ENCODE results near the gene DPPA2. TPM values are rescaled to one million over a fixed set of nuclear protein-coding genes. Genes with fewer than 3 reads are reported as not detected.
"Not testable (repeated sequence)": the region's sequence is repeated elsewhere in the genome, so short reads cannot be mapped to it uniquely, and the experiment has no call there.

Gene DPPA2
- total RNA-seq, result not detected

DNA sequence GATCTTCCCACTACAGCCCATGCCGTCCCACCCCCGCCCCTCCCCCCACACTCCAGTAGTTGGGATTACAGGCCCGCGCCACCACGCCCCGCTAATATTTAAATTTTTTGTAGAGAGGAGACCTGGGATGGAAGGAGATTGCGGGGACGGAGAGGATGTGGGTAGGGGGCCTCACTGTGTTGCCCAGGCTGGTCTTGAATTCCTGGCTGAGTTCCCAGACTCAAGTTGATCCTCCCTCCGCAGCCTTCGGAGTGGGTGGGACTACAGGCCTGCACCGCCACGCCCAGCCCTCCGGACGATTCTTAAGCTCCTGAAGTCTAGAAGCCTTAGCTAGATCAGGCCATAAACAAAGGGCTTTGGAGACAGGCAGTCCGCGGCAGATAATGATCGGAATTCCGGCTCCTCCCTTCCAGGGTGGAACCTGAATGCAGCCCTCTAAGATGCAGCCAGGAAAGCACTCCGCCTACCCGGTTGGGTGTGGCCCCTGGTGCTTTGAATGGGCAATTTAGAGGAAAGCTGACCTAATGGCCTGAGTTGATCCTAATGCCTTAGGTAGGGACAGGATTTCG, at the start of gene DPPA2:
DPPA2 (minus strand) TSS at position 356 of the 569 bp plus-strand sequence. CDS start 1,975 bp downstream, outside the sequence.
- Mint-ChIP-seq H3K27ac (no peak within 1 kb of the TSS), H3K4me3 (no peak within 1 kb of the TSS), H3K9me3 (no peaks in the 10 kb centered on the region), H3K27me3 (no peaks in the 10 kb centered on the region), H3K4me1 (no peaks in the 10 kb centered on the region), H3K36me3 (ENCODE audit: low read depth) (no peaks in the 10 kb centered on the region)
- DNase-seq, result no peak
- ChIA-PET POLR2A (no interaction called here), CTCF (no interaction called here)

DNA sequence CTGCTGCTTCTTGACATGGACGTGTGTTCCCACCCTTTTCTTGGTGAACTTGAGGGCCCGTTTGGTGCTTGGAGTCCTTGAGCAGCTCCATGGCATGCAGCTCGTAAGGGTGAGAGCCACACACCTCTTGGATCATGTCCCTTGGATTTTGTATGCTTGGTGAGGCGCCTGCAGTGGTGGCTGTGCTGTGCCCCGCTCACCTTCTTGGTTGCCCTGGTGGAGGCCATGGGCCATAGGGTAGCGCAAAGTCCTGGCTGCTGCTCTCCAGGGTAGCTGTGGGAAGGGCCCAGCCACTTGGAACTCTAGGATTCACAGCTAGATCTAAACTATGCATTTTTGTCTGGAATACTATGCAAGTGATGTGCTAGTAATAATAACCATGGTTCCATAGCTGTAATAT, 47.8 kb upstream of the DPPA2 start:
- Mint-ChIP-seq H3K27me3 (no peaks in the 10 kb centered on the region), H3K4me1 (no peaks in the 10 kb centered on the region), H3K9me3 (no peaks in the 10 kb centered on the region), H3K4me3 (no peak overlapping the region), H3K27ac (no peak overlapping the region), H3K36me3 (ENCODE audit: low read depth) (no peaks in the 10 kb centered on the region)
- DNase-seq, result no peak
- ChIA-PET POLR2A (no interaction called here), CTCF (no interaction called here)

DNA sequence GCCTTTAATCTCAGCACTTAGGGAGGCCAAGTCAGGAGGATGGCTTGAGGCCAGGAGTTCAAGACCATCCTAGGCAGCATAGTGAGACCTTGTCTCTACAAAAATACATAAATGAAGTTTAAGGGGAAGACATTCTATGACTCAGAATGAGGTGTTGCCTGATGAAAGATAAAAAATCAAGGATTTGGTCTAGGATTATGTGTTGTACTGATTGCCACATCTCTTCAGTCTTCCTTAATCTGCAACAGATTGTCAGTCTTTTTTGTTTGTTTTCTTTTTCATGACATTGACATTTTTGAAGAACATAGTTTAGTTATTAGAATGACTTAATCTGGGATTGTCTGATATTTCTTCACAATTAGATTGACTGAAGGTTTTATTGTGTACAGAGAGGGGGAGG, 47.3 kb upstream of the DPPA2 start:
- ChIA-PET CTCF (no interaction called here), POLR2A (no interaction called here)
- H3K4me1 Mint-ChIP-seq, result no peaks in the 10 kb centered on the region
- no peak overlapping the region for H3K27ac Mint-ChIP-seq
- H3K9me3 Mint-ChIP-seq, result no peaks in the 10 kb centered on the region
- no peaks in the 10 kb centered on the region for H3K27me3 Mint-ChIP-seq
- DNase-seq, result no peak
- no peak overlapping the region for H3K4me3 Mint-ChIP-seq
- H3K36me3 Mint-ChIP-seq (ENCODE audit: low read depth), result no peaks in the 10 kb centered on the region

DNA sequence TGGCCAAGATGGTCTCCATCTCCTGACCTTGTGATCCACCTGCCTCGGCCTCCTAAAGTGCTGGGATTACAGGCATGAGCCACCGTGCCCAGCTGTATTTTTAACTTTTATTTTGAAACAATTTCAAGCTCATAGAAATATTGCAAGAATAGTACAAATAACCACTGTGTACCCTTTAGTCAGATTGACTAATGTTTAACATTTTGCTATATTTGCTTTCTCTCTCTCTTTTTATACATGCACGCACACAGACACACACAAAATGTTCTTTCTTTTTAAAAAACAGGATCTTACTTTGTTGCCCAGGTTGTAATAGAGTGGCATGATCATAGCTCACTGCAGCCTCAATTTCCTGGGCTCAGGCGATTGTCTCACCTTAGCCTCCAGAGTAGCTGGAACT, 46.5 kb upstream of the DPPA2 start:
- H3K36me3 Mint-ChIP-seq (ENCODE audit: low read depth), result no peaks in the 10 kb centered on the region
- no peak overlapping the region for H3K4me3 Mint-ChIP-seq
- DNase-seq, result no peak
- H3K27me3 Mint-ChIP-seq, result no peaks in the 10 kb centered on the region
- H3K27ac Mint-ChIP-seq, result no peak overlapping the region
- H3K4me1 Mint-ChIP-seq, result no peaks in the 10 kb centered on the region
- ChIA-PET CTCF (no interaction called here), POLR2A (no interaction called here)
- no peaks in the 10 kb centered on the region for H3K9me3 Mint-ChIP-seq

- H3K27me3 Mint-ChIP-seq; H3K27ac Mint-ChIP-seq; POLR2A ChIA-PET; H3K36me3 Mint-ChIP-seq (ENCODE audit: low read depth); H3K4me1 Mint-ChIP-seq; DNase-seq; H3K9me3 Mint-ChIP-seq; H3K4me3 Mint-ChIP-seq: not testable (repeated sequence)
- CTCF ChIA-PET, result interaction anchor here (0.7 kb wide), 1 partner anchor 146 kb away, joined by 3 read pairs; no protein-coding TSS in a partner anchor
These were observed 42.5 kb upstream of the DPPA2 start for GRCh38 chr3:109358809-109359208.

DNA sequence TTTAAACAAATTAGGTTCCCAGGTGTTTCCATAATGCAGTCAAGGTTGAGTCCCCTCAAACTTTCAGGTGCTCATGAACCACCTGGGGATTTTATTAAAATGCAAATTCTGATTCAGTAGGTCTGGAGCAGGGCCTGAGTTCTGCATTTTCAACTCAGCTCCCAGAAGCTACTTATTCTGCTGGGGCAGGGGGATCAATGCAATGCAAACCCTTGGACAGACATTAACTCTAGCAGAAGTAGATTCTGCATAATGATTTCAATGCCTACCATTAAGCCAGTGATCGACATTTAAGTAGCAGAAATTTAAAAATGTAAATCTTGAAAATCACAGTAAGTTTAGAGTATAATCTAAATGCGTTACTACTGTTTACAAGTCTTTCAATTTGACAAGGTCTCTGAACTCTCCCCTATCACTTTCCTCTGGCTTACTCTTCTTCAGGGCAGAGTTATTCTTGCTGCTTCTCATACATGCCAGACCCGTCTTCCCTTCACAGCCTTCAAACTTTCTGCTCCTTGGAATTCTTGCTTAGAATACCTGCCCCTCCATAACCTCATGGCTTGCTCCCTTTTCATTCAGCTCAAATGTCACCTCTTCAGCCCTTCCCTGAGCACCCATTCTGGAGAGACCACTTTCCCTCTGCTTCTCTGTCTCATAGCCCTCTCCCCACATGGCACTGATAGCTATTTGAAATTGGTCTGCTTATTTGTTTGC, 40.3 kb upstream of the DPPA2 start:
- CTCF ChIA-PET, result no interaction called here
- POLR2A ChIA-PET, result no interaction called here
- peaks cover 5% of the 10 kb centered on the region for H3K27me3 Mint-ChIP-seq
- no peak overlapping the region for H3K4me3 Mint-ChIP-seq
- H3K9me3 Mint-ChIP-seq, result no peaks in the 10 kb centered on the region
- H3K36me3 Mint-ChIP-seq (ENCODE audit: low read depth), result no peaks in the 10 kb centered on the region
- H3K27ac Mint-ChIP-seq, result no peak overlapping the region
- DNase-seq, result no peak
- H3K4me1 Mint-ChIP-seq, result no peaks in the 10 kb centered on the region

DNA sequence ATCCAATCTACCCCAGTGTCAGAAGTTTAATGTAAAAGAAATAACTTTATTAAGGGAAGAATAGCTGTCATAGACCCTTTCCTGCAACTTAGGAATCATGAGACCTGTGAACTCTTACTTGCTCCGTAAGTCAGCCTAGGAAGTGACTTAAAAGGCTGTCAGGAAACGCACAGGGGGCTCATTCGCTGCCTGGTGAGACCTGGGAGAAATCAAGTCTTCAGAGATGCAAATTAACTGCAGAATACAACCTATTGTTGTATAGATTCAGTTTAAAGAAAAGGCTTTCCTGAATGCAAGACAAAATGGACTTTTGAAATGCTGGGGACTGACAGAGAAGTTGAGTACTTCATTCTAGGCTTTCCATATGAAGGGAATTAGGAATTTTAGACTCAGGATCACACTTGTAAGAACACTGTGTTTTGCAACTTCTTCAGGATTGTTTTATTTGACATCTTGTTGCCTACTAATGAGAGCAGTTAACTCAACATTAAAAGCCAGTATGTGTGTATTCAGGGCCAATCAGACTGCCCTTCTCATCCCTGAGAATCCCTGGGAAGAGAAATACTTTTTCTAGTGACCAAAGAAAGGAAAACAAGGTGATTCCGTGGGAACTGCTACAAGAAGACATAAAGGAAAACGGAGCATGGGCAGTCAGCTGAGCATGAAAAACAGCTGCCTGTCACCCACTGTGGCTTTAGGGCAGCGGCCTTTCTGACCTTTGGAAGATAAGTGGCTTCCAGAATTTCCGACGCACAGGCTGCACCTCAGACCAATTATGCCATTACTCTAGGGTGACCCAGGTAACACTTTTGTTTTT, 39.5 kb upstream of the DPPA2 start:
- CTCF ChIA-PET, result no interaction called here
- Mint-ChIP-seq H3K9me3 (no peaks in the 10 kb centered on the region), H3K36me3 (ENCODE audit: low read depth) (no peaks in the 10 kb centered on the region), H3K4me1 (no peaks in the 10 kb centered on the region), H3K27ac (no peak overlapping the region), H3K4me3 (no peak overlapping the region), H3K27me3 (peaks cover 5% of the 10 kb centered on the region)
- DNase-seq, result no peak
- POLR2A ChIA-PET, result no interaction called here

DNA sequence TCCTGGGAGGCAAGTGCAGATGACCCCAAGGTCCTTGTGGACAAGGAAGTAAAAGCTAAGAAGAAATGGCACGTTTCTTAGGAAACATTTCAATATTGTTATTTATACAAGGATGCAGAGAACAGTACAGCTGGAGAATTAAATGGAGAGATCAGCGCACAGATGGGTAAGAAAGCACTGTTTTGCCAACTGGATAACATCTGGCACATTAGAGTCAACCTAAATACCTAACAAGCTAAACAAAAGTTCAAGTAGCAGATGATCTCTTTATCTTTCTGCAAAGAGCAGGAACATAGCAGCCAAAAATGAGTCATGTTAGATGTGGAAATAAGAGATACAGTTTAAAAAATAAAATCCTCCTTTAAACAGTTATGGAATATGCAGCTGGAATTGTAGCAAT, 36.7 kb upstream of the DPPA2 start:
- H3K4me1 Mint-ChIP-seq, result no peaks in the 10 kb centered on the region
- no peaks in the 10 kb centered on the region for H3K9me3 Mint-ChIP-seq
- no peak overlapping the region for H3K4me3 Mint-ChIP-seq
- H3K27me3 Mint-ChIP-seq, result peaks cover 5% of the 10 kb centered on the region
- POLR2A ChIA-PET, result no interaction called here
- CTCF ChIA-PET, result no interaction called here
- H3K36me3 Mint-ChIP-seq (ENCODE audit: low read depth), result no peaks in the 10 kb centered on the region
- DNase-seq, result no peak
- H3K27ac Mint-ChIP-seq, result no peak overlapping the region

GRCh38 chr3:109351231-109351630, 34.9 kb upstream of the DPPA2 start:
- no peak overlapping the region for H3K4me3 Mint-ChIP-seq
- peaks cover 5% of the 10 kb centered on the region for H3K27me3 Mint-ChIP-seq
- DNase-seq, result no peak
- CTCF ChIA-PET, result no interaction called here
- POLR2A ChIA-PET, result no interaction called here
- H3K36me3 Mint-ChIP-seq (ENCODE audit: low read depth), result no peaks in the 10 kb centered on the region
- no peaks in the 10 kb centered on the region for H3K4me1 Mint-ChIP-seq
- H3K9me3 Mint-ChIP-seq, result no peaks in the 10 kb centered on the region
- H3K27ac Mint-ChIP-seq, result no peak overlapping the region

- H3K36me3 Mint-ChIP-seq (ENCODE audit: low read depth), result no peaks in the 10 kb centered on the region
- no peak overlapping the region for H3K4me3 Mint-ChIP-seq
- ChIA-PET POLR2A (interaction anchor here (0.5 kb wide), 1 partner anchor 125 kb away, joined by 3 read pairs; no protein-coding TSS in a partner anchor), CTCF (no interaction called here)
- no peak overlapping the region for H3K27ac Mint-ChIP-seq
- H3K9me3 Mint-ChIP-seq, result no peaks in the 10 kb centered on the region
- no peak for DNase-seq
- no peaks in the 10 kb centered on the region for H3K27me3 Mint-ChIP-seq
- H3K4me1 Mint-ChIP-seq, result no peaks in the 10 kb centered on the region
These were observed 30.5 kb upstream of the DPPA2 start for GRCh38 chr3:109346770-109347295.

DNA sequence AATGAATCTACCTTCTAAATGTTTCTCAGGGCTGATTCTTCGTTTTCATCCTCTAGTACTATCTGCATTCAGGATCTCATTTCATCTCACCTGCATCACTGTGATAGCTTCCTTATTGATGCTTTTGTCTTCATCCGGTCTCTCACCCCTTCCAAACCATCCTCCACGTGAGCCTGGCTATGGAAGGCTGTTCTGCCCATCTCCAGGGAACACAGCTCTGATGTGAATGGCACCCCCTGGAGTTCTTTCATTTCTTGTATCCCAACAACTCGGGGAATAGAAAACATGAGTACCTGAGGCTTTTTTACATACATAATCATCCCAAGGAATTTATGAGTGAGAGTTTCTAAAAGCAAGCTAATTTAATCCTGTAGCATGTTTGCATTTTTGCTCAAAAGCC, 29.8 kb upstream of the DPPA2 start:
- no peak overlapping the region for H3K4me3 Mint-ChIP-seq
- H3K9me3 Mint-ChIP-seq, result no peaks in the 10 kb centered on the region
- ChIA-PET CTCF (no interaction called here), POLR2A (interaction anchor here (0.5 kb wide), 1 partner anchor 126 kb away, joined by 3 read pairs; no protein-coding TSS in a partner anchor)
- H3K27ac Mint-ChIP-seq, result no peak overlapping the region
- H3K36me3 Mint-ChIP-seq (ENCODE audit: low read depth), result no peaks in the 10 kb centered on the region
- DNase-seq, result no peak
- no peaks in the 10 kb centered on the region for H3K4me1 Mint-ChIP-seq
- H3K27me3 Mint-ChIP-seq, result no peaks in the 10 kb centered on the region

- no peak overlapping the region for H3K27ac Mint-ChIP-seq
- H3K4me3 Mint-ChIP-seq, result no peak overlapping the region
- H3K27me3 Mint-ChIP-seq, result peaks cover 15% of the 10 kb centered on the region
- DNase-seq, result no peak
- H3K4me1 Mint-ChIP-seq, result peaks cover 3% of the 10 kb centered on the region
- no peaks in the 10 kb centered on the region for H3K36me3 Mint-ChIP-seq (ENCODE audit: low read depth)
- no peaks in the 10 kb centered on the region for H3K9me3 Mint-ChIP-seq
- ChIA-PET POLR2A (no interaction called here), CTCF (interaction anchor here (0.6 kb wide), 1 partner anchor 213 kb away, joined by 4 read pairs; no protein-coding TSS in a partner anchor)
These were observed 23.7 kb upstream of the DPPA2 start for GRCh38 chr3:109339714-109340648.

DNA sequence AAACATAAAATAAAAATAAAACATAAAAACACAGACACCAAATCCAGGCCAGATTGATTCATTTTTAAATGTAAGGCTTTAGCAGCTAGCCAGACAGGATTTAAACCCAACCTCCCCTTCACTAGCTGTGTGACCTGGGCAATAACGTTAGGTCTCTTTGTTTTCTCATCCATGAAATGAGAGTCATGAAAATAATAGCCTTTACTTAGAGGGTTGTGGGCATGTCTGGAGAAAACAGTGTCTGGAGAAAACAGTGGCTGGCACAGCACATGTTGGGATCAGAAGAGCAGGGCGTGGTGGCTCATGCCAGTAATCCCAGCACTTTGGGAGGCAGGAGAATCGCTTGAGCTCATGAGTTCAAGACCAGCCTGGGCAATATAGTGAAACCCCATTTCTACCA, 22.9 kb upstream of the DPPA2 start:
- H3K27me3 Mint-ChIP-seq, result peaks cover 17% of the 10 kb centered on the region
- peaks cover 3% of the 10 kb centered on the region for H3K4me1 Mint-ChIP-seq
- ChIA-PET CTCF (interaction anchor here (0.6 kb wide), 1 partner anchor 214 kb away, joined by 4 read pairs; no protein-coding TSS in a partner anchor), POLR2A (no interaction called here)
- H3K4me3 Mint-ChIP-seq, result no peak overlapping the region
- no peak overlapping the region for H3K27ac Mint-ChIP-seq
- H3K9me3 Mint-ChIP-seq, result no peaks in the 10 kb centered on the region
- no peak for DNase-seq
- H3K36me3 Mint-ChIP-seq (ENCODE audit: low read depth), result no peaks in the 10 kb centered on the region
